Forelimb muscle (tissue), 1 donor: ENCODE data around the gene SHMT2. TPM values are rescaled to one million over a fixed set of nuclear protein-coding genes. Genes with fewer than 3 reads are reported as not detected.

Source experiments
- DNase-seq: peaks from one replicate; pipeline ENCODE4 v3.0.0-alpha.2; 2013; ENCODE audit warnings: low read depth
- polyA plus RNA-seq: library from polyadenylated mRNA; unstranded; fragments of 120-200 nt; gene quantifications from one replicate; pipeline ENCODE4 v1.2.1, GENCODE V29; 2013; ENCODE audit not compliant: insufficient read length

SHMT2 gene
- 64.4 TPM for polyA plus RNA-seq

- peak; percentile 94 for DNase-seq
Measured at GRCh38 chr12:57229634-57230380, at the start of gene SHMT2. SHMT2 (plus strand) TSS chr12:57229711; CDS start chr12:57229779, 68 bp downstream.

GRCh38 chr12:57180321-57180989 lies 49.1 kb upstream of the SHMT2 start:
- DNase-seq: no peak

DNA sequence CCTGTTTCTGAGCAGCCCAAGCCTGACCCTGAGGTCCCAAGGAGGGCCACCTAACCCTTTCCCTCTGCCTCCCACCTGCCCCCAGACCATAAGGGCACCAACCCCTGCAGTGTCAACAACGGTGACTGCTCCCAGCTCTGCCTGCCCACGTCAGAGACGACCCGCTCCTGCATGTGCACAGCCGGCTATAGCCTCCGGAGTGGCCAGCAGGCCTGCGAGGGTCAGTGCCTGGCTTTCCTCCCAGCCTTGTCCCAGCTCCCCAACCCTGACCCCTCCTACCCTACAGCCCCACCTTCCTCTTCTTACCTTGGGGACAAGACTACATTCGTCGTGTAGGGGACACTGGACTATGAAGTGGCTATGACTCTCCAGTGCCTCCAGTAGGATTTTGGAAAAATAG lies 48.4 kb upstream of the SHMT2 start:
- DNase-seq: no peak

- no peak for DNase-seq
Measured at GRCh38 chr12:57181561-57182155, 47.9 kb upstream of the SHMT2 start.

DNA sequence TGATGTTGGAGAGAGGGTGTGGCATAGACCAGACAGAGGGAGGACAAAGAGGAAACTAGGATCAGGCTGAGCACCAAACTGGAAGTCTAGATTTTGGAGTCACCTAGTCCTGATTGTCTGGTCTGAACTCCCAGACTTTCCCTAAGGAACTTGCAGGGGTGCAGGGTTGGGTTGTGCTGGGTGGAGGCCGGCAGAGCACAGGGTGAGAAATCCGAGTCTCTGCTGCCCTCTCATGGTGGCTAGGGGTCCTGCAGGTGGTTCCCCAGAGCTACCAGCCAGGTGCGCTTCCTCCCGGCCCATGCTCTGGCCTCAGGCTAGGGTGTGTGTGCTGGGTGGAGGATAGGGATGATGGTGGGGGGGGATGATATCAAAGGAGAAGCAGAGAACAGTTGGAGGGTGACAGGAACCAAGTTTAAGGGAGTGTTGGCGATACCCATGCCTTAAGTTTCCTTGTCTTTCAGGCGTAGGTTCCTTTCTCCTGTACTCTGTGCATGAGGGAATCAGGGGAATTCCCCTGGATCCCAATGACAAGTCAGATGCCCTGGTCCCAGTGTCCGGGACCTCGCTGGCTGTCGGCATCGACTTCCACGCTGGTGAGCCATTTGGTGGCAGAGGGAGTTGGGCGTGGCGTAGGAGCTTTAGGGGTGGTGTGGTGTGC lies 46.5 kb upstream of the SHMT2 start:
- peak; percentile 44 for DNase-seq

DNA sequence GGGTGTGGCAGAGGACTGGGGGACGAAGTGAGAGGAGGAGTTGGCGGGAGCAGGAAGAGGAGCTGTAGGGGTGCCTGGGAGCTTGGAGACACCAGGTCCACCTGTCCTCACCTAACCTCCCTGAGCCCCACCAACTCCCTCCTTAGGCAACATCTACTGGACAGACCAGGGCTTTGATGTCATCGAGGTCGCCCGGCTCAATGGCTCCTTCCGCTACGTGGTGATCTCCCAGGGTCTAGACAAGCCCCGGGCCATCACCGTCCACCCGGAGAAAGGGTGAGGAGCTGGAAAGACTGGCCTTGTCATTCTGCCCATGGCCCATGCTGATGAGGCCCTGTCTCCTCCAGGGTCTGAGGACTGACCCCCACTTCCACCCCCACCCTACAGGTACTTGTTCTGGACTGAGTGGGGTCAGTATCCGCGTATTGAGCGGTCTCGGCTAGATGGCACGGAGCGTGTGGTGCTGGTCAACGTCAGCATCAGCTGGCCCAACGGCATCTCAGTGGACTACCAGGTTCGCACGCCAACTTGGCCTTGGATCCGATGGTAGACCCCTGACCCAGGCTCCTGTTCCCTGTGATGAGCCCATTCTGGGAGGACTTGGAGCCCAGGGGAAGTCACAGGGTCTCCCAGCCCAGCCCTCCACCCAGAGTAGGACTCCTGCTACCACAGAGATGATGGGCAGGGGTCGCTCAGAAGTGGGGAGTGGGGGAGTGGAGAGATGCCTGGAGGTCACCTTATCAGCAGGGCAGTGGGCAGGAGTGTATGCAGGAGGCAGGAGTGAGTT lies 45.4 kb upstream of the SHMT2 start:
- no peak for DNase-seq

DNA sequence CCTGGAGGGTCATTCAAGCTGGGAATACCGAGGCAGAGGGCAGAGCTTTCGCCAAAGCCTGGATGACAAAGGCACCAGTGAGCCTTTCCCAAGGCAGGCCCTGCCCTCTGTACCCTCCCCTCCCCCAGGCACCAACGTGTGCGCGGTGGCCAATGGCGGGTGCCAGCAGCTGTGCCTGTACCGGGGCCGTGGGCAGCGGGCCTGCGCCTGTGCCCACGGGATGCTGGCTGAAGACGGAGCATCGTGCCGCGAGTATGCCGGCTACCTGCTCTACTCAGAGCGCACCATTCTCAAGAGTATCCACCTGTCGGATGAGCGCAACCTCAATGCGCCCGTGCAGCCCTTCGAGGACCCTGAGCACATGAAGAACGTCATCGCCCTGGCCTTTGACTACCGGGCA lies 44.1 kb upstream of the SHMT2 start:
- DNase-seq: no peak

- no peak for DNase-seq
Measured at GRCh38 chr12:57185906-57186508, 43.5 kb upstream of the SHMT2 start.

GRCh38 chr12:57187222-57188089 lies 42.1 kb upstream of the SHMT2 start:
- no peak for DNase-seq

DNA sequence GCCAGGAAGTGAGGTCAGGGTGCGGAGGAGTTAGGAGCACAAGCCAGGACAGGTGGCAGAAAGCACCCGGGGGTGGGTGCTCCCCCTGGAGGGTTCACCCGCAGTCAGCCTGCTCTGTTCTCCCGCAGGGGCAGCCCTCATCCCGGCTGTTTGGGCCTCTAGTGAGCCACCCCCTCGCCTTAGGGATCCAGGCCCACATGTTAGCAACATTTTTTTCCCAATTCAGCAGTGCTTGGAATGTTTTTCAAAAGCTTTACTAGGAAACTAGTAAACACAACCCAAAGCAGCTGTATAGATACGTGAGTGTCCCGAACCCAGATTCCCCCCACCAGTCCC lies 41.5 kb upstream of the SHMT2 start:
- no peak for DNase-seq

DNA sequence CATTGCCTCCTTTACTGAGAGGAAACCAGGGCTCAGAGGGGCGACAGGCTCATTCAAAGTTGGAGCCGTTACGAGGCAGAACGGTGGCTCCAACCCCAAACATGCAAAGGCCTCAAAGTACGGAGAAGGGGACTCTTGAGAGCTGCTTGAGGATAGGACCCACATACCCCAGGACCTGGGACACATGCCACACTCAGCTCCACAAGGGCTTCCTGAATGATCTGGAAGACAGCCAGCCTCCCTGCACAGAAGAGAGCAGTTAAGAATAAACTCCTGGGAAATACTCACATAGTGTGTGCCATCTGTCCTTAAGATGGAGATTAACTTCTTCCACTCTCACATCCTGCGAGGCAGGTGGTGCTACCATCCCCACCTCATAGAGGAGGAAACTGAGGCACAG lies 39.5 kb upstream of the SHMT2 start:
- DNase-seq: no peak

DNA sequence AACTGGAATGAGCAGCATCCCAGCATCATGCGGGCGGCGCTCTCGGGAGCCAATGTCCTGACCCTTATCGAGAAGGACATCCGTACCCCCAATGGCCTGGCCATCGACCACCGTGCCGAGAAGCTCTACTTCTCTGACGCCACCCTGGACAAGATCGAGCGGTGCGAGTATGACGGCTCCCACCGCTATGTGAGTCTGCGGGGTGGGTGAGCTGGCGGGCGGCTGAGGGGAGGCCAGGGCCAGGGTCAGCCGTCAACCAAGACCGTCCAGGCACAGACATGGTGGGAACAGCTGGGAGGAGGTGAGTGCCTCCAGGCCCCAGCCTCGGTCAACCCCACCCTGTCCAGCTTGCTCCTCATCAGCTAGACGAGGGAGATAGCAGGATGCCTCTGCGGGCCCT lies 38.7 kb upstream of the SHMT2 start:
- DNase-seq: no peak

DNA sequence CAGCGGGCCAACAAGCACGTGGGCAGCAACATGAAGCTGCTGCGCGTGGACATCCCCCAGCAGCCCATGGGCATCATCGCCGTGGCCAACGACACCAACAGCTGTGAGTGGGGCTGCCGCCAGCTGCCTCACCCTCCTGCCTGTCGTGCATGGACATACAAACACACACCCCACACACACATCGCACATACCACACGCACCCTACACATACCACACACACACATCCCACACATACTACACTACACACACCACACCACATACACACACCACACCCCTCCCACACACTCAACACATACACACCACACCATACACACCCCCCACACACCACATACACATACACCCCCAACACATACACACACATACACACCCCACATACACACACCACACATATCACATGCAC lies 38.1 kb upstream of the SHMT2 start:
- DNase-seq: no peak

- DNase-seq: no peak
Measured at GRCh38 chr12:57192920-57193319, 36.6 kb upstream of the SHMT2 start.

DNA sequence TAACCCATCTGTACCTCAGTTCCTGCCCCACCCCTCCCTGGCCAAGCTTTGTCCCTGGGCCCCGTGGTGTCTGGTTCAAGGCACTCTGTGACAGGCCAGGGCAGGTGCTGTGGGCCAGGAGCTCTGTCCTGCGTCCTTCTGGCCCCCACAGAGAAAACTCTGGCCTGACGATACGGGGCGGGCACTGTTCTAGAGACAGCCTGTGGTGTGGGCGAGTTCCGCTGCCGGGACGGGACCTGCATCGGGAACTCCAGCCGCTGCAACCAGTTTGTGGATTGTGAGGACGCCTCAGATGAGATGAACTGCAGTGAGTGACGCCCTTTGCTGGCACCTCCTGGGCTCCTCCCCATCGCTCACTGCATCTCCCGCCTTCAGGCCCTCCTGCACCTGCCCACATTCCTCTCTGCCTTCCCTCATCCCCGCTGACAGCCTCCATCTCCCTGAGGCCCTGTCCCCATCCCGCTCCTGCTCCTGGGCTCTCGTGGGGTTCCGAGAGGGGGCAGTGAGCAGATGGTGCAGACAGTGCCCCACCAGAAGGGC lies 35.7 kb upstream of the SHMT2 start:
- DNase-seq: no peak

DNA sequence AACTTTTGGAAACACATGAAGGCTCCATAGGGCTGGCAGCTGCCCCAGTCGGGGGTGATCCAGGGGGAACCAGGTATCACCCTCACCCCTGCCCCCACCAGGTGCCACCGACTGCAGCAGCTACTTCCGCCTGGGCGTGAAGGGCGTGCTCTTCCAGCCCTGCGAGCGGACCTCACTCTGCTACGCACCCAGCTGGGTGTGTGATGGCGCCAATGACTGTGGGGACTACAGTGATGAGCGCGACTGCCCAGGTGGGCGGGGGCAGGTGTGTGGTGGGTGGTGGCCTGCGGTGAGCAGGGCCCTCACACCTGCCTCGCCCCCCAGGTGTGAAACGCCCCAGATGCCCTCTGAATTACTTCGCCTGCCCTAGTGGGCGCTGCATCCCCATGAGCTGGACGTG lies 35.3 kb upstream of the SHMT2 start:
- no peak for DNase-seq

- DNase-seq: no peak
Measured at GRCh38 chr12:57195186-57195585, 34.3 kb upstream of the SHMT2 start.

DNA sequence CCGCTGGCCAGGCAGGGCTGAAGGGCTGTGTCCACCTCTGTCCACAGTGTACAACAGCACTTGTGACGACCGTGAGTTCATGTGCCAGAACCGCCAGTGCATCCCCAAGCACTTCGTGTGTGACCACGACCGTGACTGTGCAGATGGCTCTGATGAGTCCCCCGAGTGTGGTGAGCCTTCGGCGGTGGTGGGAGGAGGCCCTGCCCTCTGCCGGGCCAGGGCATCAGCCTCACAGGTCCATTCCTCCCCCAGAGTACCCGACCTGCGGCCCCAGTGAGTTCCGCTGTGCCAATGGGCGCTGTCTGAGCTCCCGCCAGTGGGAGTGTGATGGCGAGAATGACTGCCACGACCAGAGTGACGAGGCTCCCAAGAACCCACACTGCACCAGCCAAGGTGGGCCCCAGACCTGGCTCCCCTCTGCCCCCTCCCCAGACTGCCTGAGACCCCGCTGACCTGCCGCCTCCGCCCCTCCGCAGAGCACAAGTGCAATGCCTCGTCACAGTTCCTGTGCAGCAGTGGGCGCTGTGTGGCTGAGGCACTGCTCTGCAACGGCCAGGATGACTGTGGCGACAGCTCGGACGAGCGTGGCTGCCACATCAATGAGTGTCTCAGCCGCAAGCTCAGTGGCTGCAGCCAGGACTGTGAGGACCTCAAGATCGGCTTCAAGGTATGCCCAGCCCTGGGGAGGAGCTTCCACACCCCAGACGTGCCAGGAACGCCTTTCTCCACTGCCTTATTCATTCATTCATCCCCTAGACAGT lies 33.7 kb upstream of the SHMT2 start:
- DNase-seq: no peak

DNA sequence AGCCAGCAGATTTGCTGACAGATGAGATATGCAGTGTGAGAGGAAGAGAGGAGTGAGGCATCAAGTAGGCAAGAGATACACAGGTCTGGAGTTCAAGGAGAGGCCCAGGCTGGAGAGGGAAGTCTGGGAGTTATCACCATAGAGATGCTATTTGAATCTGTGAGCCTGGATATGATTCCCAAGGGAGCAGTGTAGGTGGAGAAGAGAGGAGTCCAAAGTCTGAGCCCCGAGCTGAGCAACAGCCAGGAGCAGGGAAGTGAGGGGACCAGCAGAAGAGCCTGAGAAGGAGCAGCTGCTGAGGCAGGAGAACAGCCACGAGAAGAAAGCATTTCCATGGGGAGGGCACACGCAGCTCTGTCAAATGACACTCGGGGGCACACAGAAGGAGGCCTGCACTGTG lies 33.1 kb upstream of the SHMT2 start:
- DNase-seq: no peak
